Stimulated activated naive CD8-positive, alpha-beta T cell treated with anti-CD3 and anti-CD28 coated beads, Interleukin-15, Interleukin-2, amounts not matched to agents 100 ng/mL and 50 ng/mL, for 24 hours (primary cell): ENCODE results near the gene PCSK6.

Experiments used
- H3K27ac Mint-ChIP-seq: one replicate; pipeline ENCODE4 v1.8.0; 2021; ENCODE audit warnings: mild to moderate bottlenecking, mixed read lengths
- H3K27me3 Mint-ChIP-seq: one replicate; pipeline ENCODE4 v1.8.0; 2021; ENCODE audit warnings: mixed read lengths
- H3K36me3 Mint-ChIP-seq: one replicate; pipeline ENCODE4 v1.8.0; 2021; ENCODE audit warnings: low read depth, mixed read lengths
- H3K4me1 Mint-ChIP-seq: one replicate; pipeline ENCODE4 v1.8.0; 2021; ENCODE audit warnings: low read depth, mixed read lengths
- H3K4me3 Mint-ChIP-seq: one replicate; pipeline ENCODE4 v1.8.0; 2021; ENCODE audit warnings: mild to moderate bottlenecking, mixed read lengths
- H3K9me3 Mint-ChIP-seq: one replicate; pipeline ENCODE4 v1.8.0; 2021; ENCODE audit warnings: mixed read lengths

The PCSK6 gene

GRCh38 chr15:101397521-101398003 lies 91.9 kb downstream of the PCSK6 start:
- H3K4me1 Mint-ChIP-seq = peaks cover 6% of the 10 kb centered on the region
- H3K36me3 Mint-ChIP-seq = no peaks in the 10 kb centered on the region
- H3K27me3 Mint-ChIP-seq = peaks cover 36% of the 10 kb centered on the region
- H3K9me3 Mint-ChIP-seq = no peaks in the 10 kb centered on the region
- H3K27ac Mint-ChIP-seq = no peak overlapping the region
- no peak overlapping the region for H3K4me3 Mint-ChIP-seq

GRCh38 chr15:101396484-101397261 lies 92.8 kb downstream of the PCSK6 start:
- Mint-ChIP-seq H3K4me3 (no peak overlapping the region), H3K27ac (no peak overlapping the region), H3K27me3 (peaks cover 36% of the 10 kb centered on the region), H3K9me3 (no peaks in the 10 kb centered on the region), H3K36me3 (no peaks in the 10 kb centered on the region), H3K4me1 (peaks cover 6% of the 10 kb centered on the region)

GRCh38 chr15:101394654-101395053 lies 94.9 kb downstream of the PCSK6 start:
- H3K27me3 Mint-ChIP-seq = peaks cover 30% of the 10 kb centered on the region
- no peaks in the 10 kb centered on the region for H3K9me3 Mint-ChIP-seq
- peaks cover 6% of the 10 kb centered on the region for H3K4me1 Mint-ChIP-seq
- H3K36me3 Mint-ChIP-seq = no peaks in the 10 kb centered on the region
- H3K4me3 Mint-ChIP-seq = no peak overlapping the region
- no peak overlapping the region for H3K27ac Mint-ChIP-seq

- H3K4me3 Mint-ChIP-seq = no peak overlapping the region
- H3K4me1 Mint-ChIP-seq = peaks cover 6% of the 10 kb centered on the region
- H3K27me3 Mint-ChIP-seq = peaks cover 25% of the 10 kb centered on the region
- no peaks in the 10 kb centered on the region for H3K36me3 Mint-ChIP-seq
- no peaks in the 10 kb centered on the region for H3K9me3 Mint-ChIP-seq
- no peak overlapping the region for H3K27ac Mint-ChIP-seq
Measured at GRCh38 chr15:101394056-101394630, 95.4 kb downstream of the PCSK6 start.

GRCh38 chr15:101393172-101393571 lies 96.3 kb downstream of the PCSK6 start:
- Mint-ChIP-seq H3K27me3 (peaks cover 22% of the 10 kb centered on the region), H3K4me3 (no peak overlapping the region), H3K4me1 (peaks cover 6% of the 10 kb centered on the region), H3K9me3 (no peaks in the 10 kb centered on the region), H3K36me3 (no peaks in the 10 kb centered on the region), H3K27ac (no peak overlapping the region)

GRCh38 chr15:101391981-101392640 lies 97.4 kb downstream of the PCSK6 start:
- Mint-ChIP-seq H3K4me1 (no peaks in the 10 kb centered on the region), H3K4me3 (no peak overlapping the region), H3K27me3 (peaks cover 17% of the 10 kb centered on the region), H3K9me3 (no peaks in the 10 kb centered on the region), H3K27ac (no peak overlapping the region), H3K36me3 (no peaks in the 10 kb centered on the region)

- no peak overlapping the region for H3K27ac Mint-ChIP-seq
- no peak overlapping the region for H3K4me3 Mint-ChIP-seq
- peaks cover 10% of the 10 kb centered on the region for H3K27me3 Mint-ChIP-seq
- no peaks in the 10 kb centered on the region for H3K36me3 Mint-ChIP-seq
- no peaks in the 10 kb centered on the region for H3K4me1 Mint-ChIP-seq
- H3K9me3 Mint-ChIP-seq = no peaks in the 10 kb centered on the region
Measured at GRCh38 chr15:101391431-101391830, 98.1 kb downstream of the PCSK6 start.

- no peaks in the 10 kb centered on the region for H3K9me3 Mint-ChIP-seq
- H3K36me3 Mint-ChIP-seq = no peaks in the 10 kb centered on the region
- H3K27ac Mint-ChIP-seq = no peak overlapping the region
- H3K27me3 Mint-ChIP-seq = peaks cover under 1% of the 10 kb centered on the region
- H3K4me3 Mint-ChIP-seq = no peak overlapping the region
- no peaks in the 10 kb centered on the region for H3K4me1 Mint-ChIP-seq
Measured at GRCh38 chr15:101390462-101390861, 99.0 kb downstream of the PCSK6 start.

- no peak overlapping the region for H3K4me3 Mint-ChIP-seq
- H3K27me3 Mint-ChIP-seq = no peaks in the 10 kb centered on the region
- H3K36me3 Mint-ChIP-seq = no peaks in the 10 kb centered on the region
- H3K4me1 Mint-ChIP-seq = no peaks in the 10 kb centered on the region
- no peak overlapping the region for H3K27ac Mint-ChIP-seq
- no peaks in the 10 kb centered on the region for H3K9me3 Mint-ChIP-seq
Measured at GRCh38 chr15:101390060-101390459, 99.4 kb downstream of the PCSK6 start.

- H3K36me3 Mint-ChIP-seq = no peaks in the 10 kb centered on the region
- no peaks in the 10 kb centered on the region for H3K4me1 Mint-ChIP-seq
- H3K4me3 Mint-ChIP-seq = no peak overlapping the region
- H3K9me3 Mint-ChIP-seq = no peaks in the 10 kb centered on the region
- H3K27ac Mint-ChIP-seq = no peak overlapping the region
- no peaks in the 10 kb centered on the region for H3K27me3 Mint-ChIP-seq
Measured at GRCh38 chr15:101389362-101389761, 100.1 kb downstream of the PCSK6 start.

- Mint-ChIP-seq H3K36me3 (no peaks in the 10 kb centered on the region), H3K4me3 (no peak overlapping the region), H3K4me1 (no peaks in the 10 kb centered on the region), H3K27ac (no peak overlapping the region), H3K27me3 (no peaks in the 10 kb centered on the region), H3K9me3 (no peaks in the 10 kb centered on the region)
Measured at GRCh38 chr15:101388046-101388445, 101.5 kb downstream of the PCSK6 start.

GRCh38 chr15:101387574-101387973 lies 101.9 kb downstream of the PCSK6 start:
- no peaks in the 10 kb centered on the region for H3K27me3 Mint-ChIP-seq
- no peaks in the 10 kb centered on the region for H3K4me1 Mint-ChIP-seq
- H3K9me3 Mint-ChIP-seq = no peaks in the 10 kb centered on the region
- no peaks in the 10 kb centered on the region for H3K36me3 Mint-ChIP-seq
- no peak overlapping the region for H3K4me3 Mint-ChIP-seq
- H3K27ac Mint-ChIP-seq = no peak overlapping the region

GRCh38 chr15:101386967-101387366 lies 102.5 kb downstream of the PCSK6 start:
- Mint-ChIP-seq H3K27ac (no peak overlapping the region), H3K4me1 (no peaks in the 10 kb centered on the region), H3K9me3 (no peaks in the 10 kb centered on the region), H3K4me3 (no peak overlapping the region), H3K36me3 (no peaks in the 10 kb centered on the region), H3K27me3 (no peaks in the 10 kb centered on the region)

GRCh38 chr15:101386006-101386405 lies 103.5 kb downstream of the PCSK6 start:
- Mint-ChIP-seq H3K4me3 (no peak overlapping the region), H3K4me1 (no peaks in the 10 kb centered on the region), H3K36me3 (no peaks in the 10 kb centered on the region), H3K27ac (no peak overlapping the region), H3K27me3 (no peaks in the 10 kb centered on the region), H3K9me3 (no peaks in the 10 kb centered on the region)

GRCh38 chr15:101384276-101384675 lies 105.2 kb downstream of the PCSK6 start:
- Mint-ChIP-seq H3K9me3 (no peaks in the 10 kb centered on the region), H3K36me3 (no peaks in the 10 kb centered on the region), H3K4me1 (no peaks in the 10 kb centered on the region), H3K27me3 (no peaks in the 10 kb centered on the region), H3K4me3 (no peak overlapping the region), H3K27ac (no peak overlapping the region)
